ENCODE data around the gene ZNF236.
A peak's percentile ranks its signal among the peaks of the same experiment; 100 is the strongest.

- TF ChIP-seq CTCF (IDR thresholded peaks at IDR 0.05; ENCODE audit: low read depth, low read length) (peak; percentile 100), EZH2phosphoT487 (IDR thresholded peaks at IDR 0.05; ENCODE audit: low read depth) (no peak)
Measured at GRCh38 chr18:77000527-77000926, 178.2 kb downstream of the ZNF236 start.
